GM06990 (cell line): Measurements from ENCODE around the gene MT1H.

Source experiments
- DNase-seq: peaks from one replicate; pipeline ENCODE4 v3.0.0-alpha.2; 2011; ENCODE audit not compliant: insufficient read length; ENCODE audit errors: extremely low read depth
- H3K27me3 ChIP-seq: replicated peaks from 2 replicates; pipeline ENCODE4 v1.6.0; 2011; ENCODE audit warnings: low read length; ENCODE audit not compliant: control insufficient read depth, insufficient read depth
- H3K36me3 ChIP-seq: 2 replicates; pipeline ENCODE4 v1.5.1; 2011; ENCODE audit warnings: low read length; ENCODE audit not compliant: control insufficient read depth, insufficient read depth
- H3K4me3 ChIP-seq: replicated peaks from 2 replicates; pipeline ENCODE4 v1.5.1; 2011; ENCODE audit warnings: low read depth, mild to moderate bottlenecking, control low read depth, low read length
- CTCF ChIP-seq: IDR thresholded peaks from 2 replicates; pipeline ENCODE4 v1.5.1; 2011; ENCODE audit warnings: low read length, control low read depth, mild to moderate bottlenecking, inconsistent platforms; ENCODE audit not compliant: insufficient read depth, poor library complexity, severe bottlenecking

Gene MT1H

GRCh38 chr16:56640076-56640475 is 29.5 kb upstream of the MT1H start:
- Histone ChIP-seq H3K27me3 (peaks cover 14% of the 10 kb centered on the region), H3K36me3 (no peaks in the 10 kb centered on the region), H3K4me3 (no peak overlapping the region)
- no peak for TF ChIP-seq CTCF
- DNase-seq = no peak

GRCh38 chr16:56641166-56641565 is 28.4 kb upstream of the MT1H start:
- H3K4me3 ChIP-seq = no peak overlapping the region
- H3K36me3 ChIP-seq = no peaks in the 10 kb centered on the region
- no peak for TF ChIP-seq CTCF
- H3K27me3 ChIP-seq = peaks cover 14% of the 10 kb centered on the region
- DNase-seq = no peak

- peaks cover 14% of the 10 kb centered on the region for H3K27me3 ChIP-seq
- TF ChIP-seq CTCF = peak; percentile 32
- H3K4me3 ChIP-seq = no peak overlapping the region
- H3K36me3 ChIP-seq = no peaks in the 10 kb centered on the region
- DNase-seq = peak; percentile 37
Measured at GRCh38 chr16:56643080-56643778, 26.4 kb upstream of the MT1H start.

GRCh38 chr16:56643833-56644232 is 25.8 kb upstream of the MT1H start:
- Histone ChIP-seq H3K27me3 (peaks cover 12% of the 10 kb centered on the region), H3K4me3 (no peak overlapping the region)
- no peak for TF ChIP-seq CTCF

GRCh38 chr16:56645311-56645710 is 24.3 kb upstream of the MT1H start:
- TF ChIP-seq CTCF = no peak
- Histone ChIP-seq H3K27me3 (peaks cover 8% of the 10 kb centered on the region), H3K4me3 (no peak overlapping the region), H3K36me3 (no peaks in the 10 kb centered on the region)
- DNase-seq = no peak

More at GRCh38 chr16:56643833-56644232, 25.8 kb upstream of the MT1H start:
- DNase-seq = no peak
- no peaks in the 10 kb centered on the region for H3K36me3 ChIP-seq

- no peak for DNase-seq
- TF ChIP-seq CTCF = no peak
- H3K36me3 ChIP-seq = no peaks in the 10 kb centered on the region
- no peak overlapping the region for H3K4me3 ChIP-seq
- peaks cover 8% of the 10 kb centered on the region for H3K27me3 ChIP-seq
Measured at GRCh38 chr16:56645838-56646237, 23.8 kb upstream of the MT1H start.
